H1 (cell line): ENCODE data around the gene SLC22A9. TPM values are rescaled to one million over a fixed set of nuclear protein-coding genes. Genes with fewer than 3 reads are reported as not detected.

Source experiments
- CTCF ChIA-PET: fragments of 300-600 bp; sonication (Branson Sonifier 250); formaldehyde crosslinking; loops from one replicate; lab custom pipeline; 2021; ENCODE audit not compliant: partially characterized antibody; lab: Charles Lee
- POLR2A ChIA-PET: fragments of 300-600 bp; sonication (Branson Sonifier 250); formaldehyde crosslinking; loops from one replicate; lab custom pipeline; 2021; ENCODE audit warnings: inconsistent platforms; ENCODE audit not compliant: partially characterized antibody; lab: Charles Lee
- DNase-seq, 2 experiments: peaks; one replicate each; pipeline versions ENCODE4 v3.0.0 to v3.0.0-alpha.2; 2010 to 2022; ENCODE audit warnings: low spot score in 2 of 2, low read depth in 1 of 2, mixed read lengths in 1 of 2
- FAIRE-seq: peaks from 2 replicates; lab custom pipeline; 2011; peaks lifted over from hg19 to GRCh38; lab: Jason Lieb, UNC
- H2AFZ ChIP-seq: 2 replicates; pipeline ENCODE4 v1.8.1; 2012; ENCODE audit warnings: low read length, inconsistent platforms
- H2AK5ac ChIP-seq: 2 replicates; pipeline ENCODE4 v1.6.1; 2013; ENCODE audit warnings: low read depth, low read length
- H2BK120ac ChIP-seq: replicated peaks from 2 replicates; pipeline ENCODE3; 2013; ENCODE audit warnings: low read depth, low read length, inconsistent platforms
- H2BK12ac ChIP-seq: 2 replicates; pipeline ENCODE4 v1.6.1; 2013; ENCODE audit warnings: low read depth, low read length
- H2BK15ac ChIP-seq: 2 replicates; pipeline ENCODE4 v1.6.1; 2013; ENCODE audit warnings: low read length
- H2BK20ac ChIP-seq: 2 replicates; pipeline ENCODE4 v1.6.1; 2013; ENCODE audit warnings: low read length
- H2BK5ac ChIP-seq: 2 replicates; pipeline ENCODE4 v1.6.1; 2013; ENCODE audit warnings: low read depth, low read length
- H3K14ac ChIP-seq: 2 replicates; pipeline ENCODE4 v1.6.1; 2013; ENCODE audit warnings: inconsistent platforms; ENCODE audit not compliant: insufficient read length
- H3K18ac ChIP-seq: 2 replicates; pipeline ENCODE4 v1.6.1; 2013; ENCODE audit warnings: low read length; ENCODE audit errors: extremely low read depth
- H3K23ac ChIP-seq: 2 replicates; pipeline ENCODE4 v1.6.1; 2013; ENCODE audit warnings: inconsistent platforms; ENCODE audit not compliant: insufficient read length
- H3K23me2 ChIP-seq: 2 replicates; pipeline ENCODE4 v1.6.1; 2013; ENCODE audit warnings: low read depth, low read length
- H3K27ac ChIP-seq: 2 replicates; pipeline ENCODE4 v1.6.1; 2011; ENCODE audit warnings: low read depth, low read length, inconsistent platforms
- H3K27me3 ChIP-seq, 4 experiments: replicated peaks in 1 of 4; 1 replicate in 1 of 4; 2 replicates in 3 of 4; pipeline versions ENCODE4 v1.6.1 to v1.8.1; 2011 to 2013; ENCODE audit warnings: low read length in 3 of 4, mild to moderate bottlenecking in 3 of 4, inconsistent platforms in 2 of 4, mixed read lengths in 2 of 4, moderate library complexity in 1 of 4; ENCODE audit not compliant: control insufficient read depth in 3 of 4, insufficient read depth in 3 of 4; ENCODE audit errors: extremely low read depth in 1 of 4
- H3K36me3 ChIP-seq, 4 experiments: 2 replicates each; pipeline versions ENCODE4 v1.6.1 to v1.8.1; 2011 to 2013; ENCODE audit warnings: mild to moderate bottlenecking in 4 of 4, low read length in 3 of 4, moderate library complexity in 2 of 4, control low read depth in 1 of 4, inconsistent platforms in 1 of 4; ENCODE audit not compliant: insufficient read depth in 4 of 4, control insufficient read depth in 2 of 4
- H3K4ac ChIP-seq: replicated peaks from 2 replicates; pipeline ENCODE3; 2013; ENCODE audit warnings: low read length, low read depth, mixed read lengths, inconsistent platforms; ENCODE audit not compliant: insufficient read length
- H3K4me1 ChIP-seq, 4 experiments: replicated peaks in 1 of 4; 1 replicate in 1 of 4; 2 replicates in 3 of 4; pipeline versions ENCODE4 v1.6.1 to v1.8.1; 2011 to 2013; ENCODE audit warnings: low read length in 3 of 4, inconsistent platforms in 2 of 4, mixed read lengths in 1 of 4; ENCODE audit not compliant: insufficient read depth in 4 of 4, control insufficient read depth in 3 of 4
- H3K4me2 ChIP-seq, 2 experiments: 2 replicates each; pipeline versions ENCODE4 v1.6.1 to v1.8.1; 2011 to 2013; ENCODE audit warnings: low read depth in 2 of 2, low read length in 2 of 2, control low read depth in 1 of 2, inconsistent platforms in 1 of 2, mild to moderate bottlenecking in 1 of 2; ENCODE audit not compliant: insufficient read depth in 1 of 2
- H3K4me3 ChIP-seq, 4 experiments: fragments of 200-600, 300-600 bp in 1 of 4; sonication (generic), shearing (Covaris generic), sonication (Bioruptor Twin) in 1 of 4; 2 replicates each; pipeline versions ENCODE4 v1.5.1 to v1.8.1; 2011 to 2016; ENCODE audit warnings: low read length in 4 of 4, low read depth in 3 of 4, control low read depth in 2 of 4, inconsistent platforms in 2 of 4, mild to moderate bottlenecking in 2 of 4, mixed read lengths in 1 of 4, moderate library complexity in 1 of 4; ENCODE audit not compliant: insufficient read depth in 2 of 4; ENCODE audit errors: extremely low read depth in 1 of 4
- H3K56ac ChIP-seq: replicated peaks from 2 replicates; pipeline ENCODE3; 2013; ENCODE audit warnings: low read depth, mild to moderate bottlenecking, mixed read lengths, low read length, inconsistent platforms; ENCODE audit not compliant: insufficient read length
- H3K79me1 ChIP-seq: 2 replicates; pipeline ENCODE4 v1.6.1; 2013; ENCODE audit warnings: low read depth, low read length, control low read depth
- H3K79me2 ChIP-seq, 2 experiments: 2 replicates each; pipeline versions ENCODE4 v1.6.1 to v1.8.1; 2012 to 2013; ENCODE audit warnings: low read length in 2 of 2, mild to moderate bottlenecking in 2 of 2, inconsistent platforms in 1 of 2; ENCODE audit not compliant: insufficient read depth in 2 of 2, control insufficient read depth in 1 of 2
- H3K9ac ChIP-seq, 4 experiments: replicated peaks in 1 of 4; 1 replicate in 1 of 4; 2 replicates in 3 of 4; pipeline versions ENCODE4 v1.6.1 to v1.8.1; 2011 to 2013; ENCODE audit warnings: low read depth in 3 of 4, low read length in 3 of 4, control low read depth in 2 of 4, mild to moderate bottlenecking in 2 of 4, moderate library complexity in 2 of 4, inconsistent platforms in 1 of 4; ENCODE audit errors: extremely low read depth in 1 of 4
- H3K9me3 ChIP-seq, 2 experiments: 2 replicates each; pipeline versions ENCODE4 v1.6.1 to v1.8.1; 2012 to 2013; ENCODE audit warnings: mild to moderate bottlenecking in 2 of 2, moderate library complexity in 2 of 2, control low read depth in 1 of 2, inconsistent platforms in 1 of 2, low read depth in 1 of 2, low read length in 1 of 2, mixed read lengths in 1 of 2; ENCODE audit not compliant: insufficient read depth in 2 of 2
- H4K20me1 ChIP-seq, 2 experiments: replicated peaks in 1 of 2; 2 replicates each; pipeline versions ENCODE3 to v1.8.1; 2011 to 2013; ENCODE audit warnings: inconsistent platforms in 2 of 2, low read length in 2 of 2, mild to moderate bottlenecking in 1 of 2; ENCODE audit not compliant: insufficient read depth in 2 of 2, control insufficient read depth in 1 of 2
- H4K5ac ChIP-seq: 2 replicates; pipeline ENCODE4 v1.6.1; 2013; ENCODE audit warnings: low read length, low read depth, mixed read lengths, inconsistent platforms; ENCODE audit not compliant: insufficient read length
- H4K8ac ChIP-seq: 2 replicates; pipeline ENCODE4 v1.8.0; 2013; ENCODE audit warnings: mild to moderate bottlenecking, moderate library complexity, low read length, inconsistent platforms; ENCODE audit not compliant: insufficient read depth; ENCODE audit errors: extremely low read depth
- H4K91ac ChIP-seq: replicated peaks from 2 replicates; pipeline ENCODE3; 2013; ENCODE audit warnings: low read length, mixed read lengths, inconsistent platforms; ENCODE audit not compliant: insufficient read length
- BRCA1 ChIP-seq: IDR thresholded peaks from 2 replicates; pipeline ENCODE4 v1.6.1; 2012; ENCODE audit warnings: low read depth, low read length, improper control_type of control experiment
- CEBPB ChIP-seq: IDR thresholded peaks from 2 replicates; pipeline ENCODE4 v1.6.1; 2012; ENCODE audit warnings: low read depth, low read length
- CREB1 ChIP-seq: IDR thresholded peaks from 2 replicates; pipeline ENCODE4 v1.6.1; 2012; ENCODE audit warnings: inconsistent platforms
- GABPA ChIP-seq: IDR thresholded peaks from 2 replicates; pipeline ENCODE4 v1.6.1; 2011; ENCODE audit warnings: mild to moderate bottlenecking, low read length, moderate library complexity, borderline replicate concordance; ENCODE audit not compliant: insufficient read depth
- KDM4A ChIP-seq: IDR thresholded peaks from one replicate; pipeline ENCODE4 v1.7.1; 2012; ENCODE audit warnings: low read depth, mild to moderate bottlenecking, moderate library complexity, low read length, inconsistent platforms; ENCODE audit not compliant: severe bottlenecking
- NANOG ChIP-seq: IDR thresholded peaks from 2 replicates; pipeline ENCODE4 v1.6.1; 2011; ENCODE audit warnings: low read length, low read depth, mild to moderate bottlenecking, inconsistent platforms; ENCODE audit not compliant: insufficient read depth, poor library complexity, severe bottlenecking
- RNF2 ChIP-seq: fragments of 200-900, 300-1000 bp; sonication (generic); IDR thresholded peaks from 2 replicates; pipeline ENCODE4 v1.7.1; 2016; ENCODE audit warnings: borderline replicate concordance, low read depth, mild to moderate bottlenecking, antibody characterized with exemption, low read length; ENCODE audit not compliant: poor library complexity, severe bottlenecking; ENCODE audit errors: missing control alignments
- WGBS, 2 experiments: shearing (Covaris generic) in 1 of 2; methylation state at CpG; one replicate each; pipeline versions ENCODE4 v1.1.6 to v1.1.7; 2013 to 2015; ENCODE audit warnings: low lambda C conversion rate in 2 of 2, mixed read lengths in 2 of 2, inconsistent platforms in 1 of 2, low coverage in 1 of 2, missing lambda C conversion rate in 1 of 2; ENCODE audit not compliant: insufficient replicate concordance in 2 of 2, insufficient coverage in 1 of 2, insufficient read length in 1 of 2; ENCODE audit errors: extremely low coverage in 1 of 2, missing lambda C conversion rate in 1 of 2; 5-methylcytosine and 5-hydroxymethylcytosine counted together
- polyA plus RNA-seq, 7 experiments: library from polyadenylated mRNA; depleted of rRNA in 3 of 7; stranded (reverse) in 5 of 7; unstranded in 2 of 7; fragments of >200 nt in 5 of 7; fragments of 200-250 nt in 2 of 7; gene quantifications; 1 replicate in 5 of 7; 2 replicates in 1 of 7; 4 replicates in 1 of 7; pipeline versions ENCODE4 v1.2.1 to v1.2.3, GENCODE V29; 2011 to 2013; ENCODE audit warnings: missing spikeins in 2 of 7, mixed read lengths in 2 of 7
- total RNA-seq: library from RNA; stranded (reverse); fragmentation: NEBNext Ultra II Directional; extraction: Animal tissue kit (Norgen Biotek cat#: 25700); gene quantifications from 2 replicates; pipeline ENCODE4 v1.2.1, GENCODE V29; 2021
- TF ChIP-seq, protein P1 (sequence below): IDR thresholded peaks from 2 replicates; pipeline ENCODE4 v1.6.1; 2012; ENCODE audit warnings: inconsistent platforms

SLC22A9 gene
- total and polyA plus RNA-seq, 2 of the 8 experiments (the other 6 are each of a cell fraction or from before 2014, with no cell fraction given), result not detected

DNA sequence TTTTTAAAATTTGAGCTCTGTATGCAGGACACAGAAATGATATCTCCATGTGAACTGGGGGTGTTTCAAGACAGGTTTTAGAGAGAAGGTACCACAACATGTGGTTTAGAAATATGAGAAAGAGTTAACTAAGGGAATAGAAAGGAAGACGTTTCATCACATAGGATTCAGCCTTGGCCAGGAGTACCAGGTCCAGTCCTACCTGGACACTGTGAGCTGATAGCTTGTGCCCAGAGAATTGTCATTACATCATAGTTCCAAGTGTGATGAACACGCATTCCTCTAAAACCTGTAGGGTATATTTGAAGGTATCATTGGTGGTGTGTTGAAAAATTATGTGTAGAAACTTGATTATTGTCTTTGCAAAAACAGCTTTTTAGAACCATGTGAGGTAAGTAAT, 1.8 kb downstream of the SLC22A9 start:
- POLR2A ChIA-PET, result no interaction called here
- no peak overlapping the region for H3K4ac ChIP-seq
- no peak overlapping the region for H3K4me3 ChIP-seq

More for the DNA sequence above, 1.8 kb downstream of the SLC22A9 start:
- CTCF ChIA-PET, result interaction anchor here (0.8 kb wide), 1 partner anchor 58 kb away, joined by 3 read pairs; no protein-coding TSS in a partner anchor
- no peak overlapping the region for H2BK20ac ChIP-seq
- H4K8ac ChIP-seq, result no peak overlapping the region
- WGBS, 2 experiments, result 74% methylated on average over 2 of the region's 2 CpGs; no CpG with 5 or more reads in 1 of the 2 experiments
- H4K91ac ChIP-seq, result no peak overlapping the region
- no peaks in the 10 kb centered on the region for H3K36me3 ChIP-seq
- FAIRE-seq (no peak), DNase-seq (no peak)
- H3K27me3 ChIP-seq, result no peaks in the 10 kb centered on the region
- H3K56ac ChIP-seq, result no peak overlapping the region
- H4K5ac ChIP-seq, result no peak overlapping the region
- no peak overlapping the region for H3K4me2 ChIP-seq
- H3K9ac ChIP-seq, result no peak overlapping the region
- H3K18ac ChIP-seq, result no peak overlapping the region
- H3K9me3 ChIP-seq, result no peaks in the 10 kb centered on the region
- H2BK120ac ChIP-seq, result no peak overlapping the region
- H2BK15ac ChIP-seq, result no peak overlapping the region
- no peaks in the 10 kb centered on the region for H3K79me2 ChIP-seq
- H2AFZ ChIP-seq, result no peak overlapping the region
- H3K79me1 ChIP-seq, result no peaks in the 10 kb centered on the region
- TF ChIP-seq KDM4A (no peak), BRCA1 (no peak), NANOG (no peak), CEBPB (no peak), GABPA (no peak), CREB1 (no peak), RNF2 (no peak)
- TF ChIP-seq, protein P1, sequence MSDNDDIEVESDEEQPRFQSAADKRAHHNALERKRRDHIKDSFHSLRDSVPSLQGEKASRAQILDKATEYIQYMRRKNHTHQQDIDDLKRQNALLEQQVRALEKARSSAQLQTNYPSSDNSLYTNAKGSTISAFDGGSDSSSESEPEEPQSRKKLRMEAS, result no peak
- H3K23ac ChIP-seq, result no peak overlapping the region
- H3K23me2 ChIP-seq, result no peaks in the 10 kb centered on the region
- no peaks in the 10 kb centered on the region for H4K20me1 ChIP-seq
- H2BK5ac ChIP-seq, result no peak overlapping the region
- H3K4me1 ChIP-seq, result no peaks in the 10 kb centered on the region
- no peak overlapping the region for H2BK12ac ChIP-seq
- H2AK5ac ChIP-seq, result no peak overlapping the region
- no peak overlapping the region for H3K14ac ChIP-seq
- H3K27ac ChIP-seq, result no peak overlapping the region
